GM12891 (cell line): ENCODE results near the gene GTPBP2.

Experiments
- DNase-seq: peaks from one replicate; pipeline ENCODE4 v3.0.0; 2011; ENCODE audit warnings: low spot score; ENCODE audit not compliant: insufficient read length
- FAIRE-seq: peaks from 2 replicates; lab custom pipeline; 2011; peaks lifted over from hg19 to GRCh38; lab: Jason Lieb, UNC
- PAX5 ChIP-seq: IDR thresholded peaks from 2 replicates; pipeline ENCODE4 v1.6.1; 2011; ENCODE audit warnings: low read length, moderate library complexity, mild to moderate bottlenecking; ENCODE audit not compliant: insufficient read depth, severe bottlenecking
- POLR2A ChIP-seq: IDR thresholded peaks from 2 replicates; pipeline ENCODE4 v1.6.1; 2011; ENCODE audit warnings: low read depth, low read length, control low read depth
- POLR2AphosphoS5 ChIP-seq: IDR thresholded peaks from 2 replicates; pipeline ENCODE4 v1.6.1; 2011; ENCODE audit warnings: low read depth, low read length, control low read depth
- POU2F2 ChIP-seq: IDR thresholded peaks from 2 replicates; pipeline ENCODE4 v1.6.1; 2011; ENCODE audit warnings: low read depth, mild to moderate bottlenecking, control low read depth, low read length, moderate library complexity
- SPI1 ChIP-seq: IDR thresholded peaks from 2 replicates; pipeline ENCODE4 v1.6.1; 2011; ENCODE audit warnings: low read depth, low read length, control low read depth
- TAF1 ChIP-seq: IDR thresholded peaks from 2 replicates; pipeline ENCODE4 v1.6.1; 2011; ENCODE audit warnings: low read depth, low read length, control low read depth

GTPBP2 gene

GRCh38 chr6:43624786-43625288 lies 4.2 kb downstream of the GTPBP2 start:
- TF ChIP-seq POU2F2 (no peak), TAF1 (no peak), SPI1 (no peak)
- FAIRE-seq = no peak
- no peak for DNase-seq

DNA sequence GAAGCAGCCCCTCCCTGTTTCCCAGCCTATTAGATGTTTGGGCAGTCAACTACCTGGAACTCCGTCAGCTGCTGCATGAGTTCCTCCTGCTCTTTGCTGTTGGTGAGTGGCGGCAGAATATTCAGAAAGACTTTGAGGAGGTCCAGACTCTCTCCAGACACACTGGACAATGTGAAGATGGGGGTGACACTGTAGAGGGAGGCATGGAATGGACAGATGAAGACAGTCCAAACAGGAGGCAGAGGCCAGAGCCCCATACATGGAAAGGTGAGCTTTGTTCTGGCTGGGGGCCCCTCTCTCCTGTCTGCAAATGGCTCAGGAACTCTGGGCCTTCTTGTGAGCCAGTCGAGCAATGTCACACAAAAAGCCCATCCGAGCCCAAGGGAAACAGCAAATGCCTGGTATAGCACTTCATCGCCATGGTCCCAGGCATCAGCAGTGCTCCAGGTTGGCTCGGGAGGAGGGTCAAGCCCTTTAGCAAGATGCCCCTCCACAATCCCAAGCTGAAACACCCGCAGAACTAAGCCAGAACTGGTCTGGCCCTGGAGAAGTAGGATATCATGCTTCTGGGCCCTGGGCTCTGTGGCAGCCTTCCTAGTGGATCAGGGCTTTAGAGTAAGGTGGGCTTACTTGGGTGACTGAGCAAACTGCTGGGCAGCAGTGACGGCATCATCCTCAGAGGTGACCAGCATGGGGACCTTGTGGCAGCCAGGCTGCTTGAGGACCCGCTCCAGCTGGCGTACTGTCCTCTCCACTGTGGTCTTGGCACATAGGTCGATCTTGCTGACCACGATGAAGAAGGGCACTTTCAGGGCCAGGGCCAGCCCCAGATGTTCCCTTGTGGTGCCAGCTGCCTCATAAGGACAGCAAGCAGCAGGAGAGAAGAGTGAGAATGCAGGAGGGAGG lies 4.9 kb downstream of the GTPBP2 start:
- TF ChIP-seq PAX5 = no peak
- TF ChIP-seq POLR2AphosphoS5 = no peak
- TF ChIP-seq TAF1 = no peak
- no peak for TF ChIP-seq POLR2A
- no peak for TF ChIP-seq SPI1
- TF ChIP-seq POU2F2 = no peak

GRCh38 chr6:43622541-43622940 lies 6.5 kb downstream of the GTPBP2 start:
- FAIRE-seq = no peak
- TF ChIP-seq TAF1 (no peak), POLR2AphosphoS5 (no peak), SPI1 (no peak), PAX5 (no peak), POLR2A (no peak), POU2F2 (no peak)

More for the DNA sequence above, 4.9 kb downstream of the GTPBP2 start:
- FAIRE-seq = no peak
- DNase-seq = no peak

GRCh38 chr6:43621836-43622180 lies 7.3 kb downstream of the GTPBP2 start:
- FAIRE-seq (no peak), DNase-seq (no peak)
- TF ChIP-seq SPI1 = no peak
- TF ChIP-seq TAF1 = no peak
- TF ChIP-seq POU2F2 = no peak
- TF ChIP-seq PAX5 = no peak
- no peak; the same call in 1 of the 2 replicates for TF ChIP-seq POLR2AphosphoS5
- TF ChIP-seq POLR2A = no peak

More at GRCh38 chr6:43622541-43622940, 6.5 kb downstream of the GTPBP2 start:
- DNase-seq = no peak

GRCh38 chr6:43621078-43621835 lies 7.8 kb downstream of the GTPBP2 start:
- FAIRE-seq (no peak), DNase-seq (no peak)
- TF ChIP-seq PAX5 (no peak), POLR2A (no peak), POU2F2 (no peak), POLR2AphosphoS5 (no peak; the same call in 1 of the 2 replicates), SPI1 (no peak), TAF1 (no peak)

DNA sequence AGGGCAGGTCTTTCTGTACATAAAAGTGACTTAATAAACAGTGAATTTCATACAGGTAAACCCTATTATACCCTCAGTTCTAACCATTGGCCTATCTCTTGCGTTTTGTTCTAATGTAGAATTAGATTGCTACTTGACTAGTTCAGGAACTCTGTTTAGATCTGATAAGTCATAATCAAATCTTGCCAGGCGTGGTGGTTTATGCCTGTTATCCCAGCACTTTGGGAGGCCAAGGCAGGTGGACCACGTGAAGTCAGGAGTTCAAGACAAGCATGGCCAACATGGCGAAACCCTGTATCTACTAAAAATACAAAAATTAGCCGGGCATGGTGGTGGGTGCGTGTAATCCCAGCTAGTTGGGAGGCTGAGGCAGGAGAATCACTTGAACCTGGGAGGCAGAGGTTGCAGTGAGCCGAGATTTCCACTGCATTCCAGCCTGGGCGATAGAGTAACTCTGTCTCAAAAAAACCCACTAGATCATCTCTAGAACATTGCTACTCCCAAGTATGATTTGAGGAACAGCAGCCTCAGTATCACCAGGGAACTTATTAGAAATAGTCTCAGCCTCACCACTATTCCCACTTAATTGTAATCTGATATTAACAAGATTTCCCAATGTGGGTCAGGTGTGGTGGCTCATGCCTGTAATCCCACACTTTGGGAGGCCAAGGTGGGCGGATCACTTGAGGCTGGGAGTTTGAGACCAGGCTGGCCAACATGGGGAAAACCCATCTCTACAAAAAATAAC lies 12.2 kb downstream of the GTPBP2 start:
- TF ChIP-seq SPI1 (no peak), POLR2AphosphoS5 (0 out of 2 replicates have a peak, but pooled peaks have one; percentile 1)
- no peak for FAIRE-seq
- DNase-seq = no peak

- no peak for DNase-seq
- TF ChIP-seq SPI1 (no peak), PAX5 (no peak), TAF1 (no peak), POLR2A (no peak), POLR2AphosphoS5 (no peak), POU2F2 (no peak)
- FAIRE-seq = no peak
Measured at GRCh38 chr6:43614396-43614730, 14.7 kb downstream of the GTPBP2 start.

- TF ChIP-seq POLR2A (no peak), POLR2AphosphoS5 (no peak), PAX5 (no peak), TAF1 (no peak), SPI1 (no peak)
- FAIRE-seq (no peak), DNase-seq (no peak)
Measured at GRCh38 chr6:43613721-43614395, 15.2 kb downstream of the GTPBP2 start.

- FAIRE-seq = no peak
- TF ChIP-seq TAF1 (no peak), POLR2AphosphoS5 (no peak), SPI1 (no peak), PAX5 (no peak), POU2F2 (no peak)
- DNase-seq = no peak
Measured at GRCh38 chr6:43610431-43610830, 18.6 kb downstream of the GTPBP2 start.
